HG03159 (cell line): ENCODE results near the gene NME5.
A peak's percentile ranks its signal among the peaks of the same experiment; 100 is the strongest.
"Not testable (repeated sequence)": the region's sequence is repeated elsewhere in the genome, so short reads cannot be mapped to it uniquely, and the experiment has no call there.

ENCODE experiments used
- ATAC-seq: cut with Tn5 transposase; IDR thresholded peaks from one replicate; pipeline ENCODE4 v1.9.1; 2021; ENCODE audit warnings: mild to moderate bottlenecking, moderate library complexity; ENCODE audit not compliant: unreplicated experiment

Gene NME5

DNA sequence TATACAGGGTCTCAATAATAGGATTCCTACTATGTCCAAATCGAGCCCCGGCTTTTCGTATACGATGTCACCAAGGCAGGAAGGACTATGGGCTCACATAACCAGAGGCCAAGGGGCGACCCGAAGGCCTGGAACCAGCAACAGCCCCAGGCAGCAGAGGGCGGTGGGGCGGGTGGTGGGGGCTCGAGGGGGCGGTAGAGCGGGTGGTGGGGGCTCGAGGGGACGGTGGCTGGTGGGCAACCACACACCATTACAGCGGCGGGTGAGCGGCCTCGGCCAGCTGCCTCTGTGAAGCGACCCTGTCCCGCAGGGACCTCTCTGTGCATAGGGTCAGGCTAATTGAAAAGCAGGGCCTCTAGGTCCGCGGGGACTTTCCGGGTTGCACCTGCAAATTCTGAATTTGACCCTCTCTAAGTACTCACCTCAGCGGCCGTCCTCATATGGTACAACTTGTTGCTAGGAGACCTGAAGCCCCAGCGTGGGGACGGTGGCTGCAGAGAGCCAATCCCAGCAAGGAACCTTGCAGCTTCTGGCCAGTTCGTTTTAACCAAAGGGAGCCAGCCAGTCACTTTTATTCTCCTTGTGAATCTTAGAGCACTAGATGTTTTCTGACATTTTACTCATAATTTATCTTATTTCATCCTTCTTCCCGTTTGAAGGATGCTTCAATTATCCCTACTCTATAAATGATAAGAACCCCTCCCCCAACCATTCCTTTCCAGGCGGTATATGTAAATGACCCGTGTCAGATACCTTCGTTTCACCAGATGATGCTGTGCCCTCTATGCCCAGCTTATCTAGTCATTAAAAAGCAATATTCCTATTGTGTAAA lies at the start of gene NME5:
TSS of gene NME5 (minus strand) at position 480 of the 832 bp plus-strand sequence. CDS start 648 bp downstream, outside the sequence.
- ATAC-seq, result peak; percentile 67

DNA sequence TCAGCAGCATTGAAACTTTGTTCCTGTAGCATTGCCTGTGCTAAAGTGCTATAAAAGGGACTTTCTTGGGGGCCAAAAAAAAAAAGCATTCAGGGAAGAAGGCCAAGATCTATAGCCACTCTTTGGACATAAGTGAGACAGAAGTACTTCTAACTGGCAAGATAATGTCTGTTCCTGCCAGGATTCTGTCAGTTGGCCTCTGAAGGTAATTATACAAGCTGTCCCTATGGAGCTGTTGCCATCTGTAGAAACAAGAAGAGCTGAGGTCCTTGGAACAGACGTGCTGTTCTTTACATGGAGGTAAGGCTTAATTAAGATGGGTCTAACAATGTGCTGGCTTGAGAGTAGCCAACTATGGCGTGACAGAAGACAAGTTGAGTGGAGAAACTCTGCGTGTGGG lies 49.4 kb upstream of the NME5 start:
- ATAC-seq, result no peak

DNA sequence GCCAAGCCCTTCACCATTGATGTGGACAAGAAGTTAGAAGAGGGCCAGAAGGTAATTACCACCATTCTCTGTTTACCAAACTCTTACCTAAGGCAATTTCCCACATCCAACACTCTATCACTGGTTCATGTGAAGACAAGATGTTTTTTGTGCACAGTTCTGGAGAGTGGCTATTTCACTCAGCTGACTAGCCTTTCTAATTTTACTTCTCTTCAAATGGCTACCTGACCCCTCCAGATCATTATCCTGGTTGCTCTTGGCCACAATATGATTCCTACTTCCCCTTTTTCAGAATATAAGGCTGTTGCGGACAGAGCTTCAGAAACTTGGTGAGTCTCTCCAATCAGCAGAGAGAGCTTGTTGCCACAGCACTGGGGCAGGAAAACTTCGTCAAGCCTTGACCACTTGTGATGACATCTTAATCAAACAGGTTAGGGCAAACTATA lies 46.8 kb upstream of the NME5 start:
- no peak for ATAC-seq

DNA sequence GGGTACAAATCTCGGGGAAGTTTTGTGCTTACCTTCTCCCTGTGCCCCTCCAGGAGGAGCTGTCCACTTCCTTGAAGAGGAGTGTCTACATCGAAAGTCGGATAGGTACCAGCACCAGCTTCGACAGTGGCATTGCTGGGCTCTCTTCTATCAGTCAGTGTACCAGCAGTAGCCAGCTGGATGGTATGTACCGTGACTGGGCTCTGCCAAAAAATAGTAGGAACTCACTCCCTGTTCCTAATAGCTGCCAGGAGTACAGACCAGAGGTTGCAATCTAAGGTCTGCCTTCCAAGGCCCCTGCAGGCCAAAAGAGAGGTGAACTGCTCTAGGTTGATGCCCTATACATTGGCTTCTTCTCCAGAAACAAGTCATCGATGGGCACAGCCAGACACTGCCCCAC lies 43.6 kb upstream of the NME5 start:
- ATAC-seq, result no peak

GRCh38 chr5:138180841-138181240 lies 41.6 kb upstream of the NME5 start:
- ATAC-seq, result no peak

GRCh38 chr5:138180183-138180782 lies 41.1 kb upstream of the NME5 start:
- no peak for ATAC-seq

DNA sequence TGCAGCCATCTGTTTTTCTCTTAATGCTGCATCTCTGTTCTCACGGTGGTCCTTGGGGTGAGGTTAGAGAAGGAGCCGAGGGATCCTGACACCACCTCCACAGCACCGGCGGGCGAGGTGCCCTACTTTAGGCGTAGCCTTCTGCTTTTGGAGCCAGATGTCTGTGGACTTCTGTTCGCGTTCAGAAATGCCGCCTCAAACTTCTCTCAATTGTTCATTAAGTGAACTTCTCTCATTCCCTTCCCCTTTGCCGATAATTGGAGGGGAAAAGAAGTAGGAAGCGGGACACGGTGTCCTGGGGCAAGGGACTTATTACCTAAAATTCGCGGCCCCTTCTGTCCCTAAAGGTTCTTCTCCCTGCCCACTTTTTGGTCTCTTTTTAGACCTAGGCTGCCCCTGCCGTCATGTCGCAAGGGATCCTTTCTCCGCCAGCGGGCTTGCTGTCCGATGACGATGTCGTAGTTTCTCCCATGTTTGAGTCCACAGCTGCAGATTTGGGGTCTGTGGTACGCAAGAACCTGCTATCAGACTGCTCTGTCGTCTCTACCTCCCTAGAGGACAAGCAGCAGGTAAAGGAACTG lies 40.1 kb upstream of the NME5 start:
- no peak for ATAC-seq

- ATAC-seq, result peak; percentile 83
Observed at GRCh38 chr5:138178516-138179276, 39.5 kb upstream of the NME5 start, which contains the start of the genes BRD8 and KIF20A. BRD8 (minus strand) TSS chr5:138178630; CDS start chr5:138178614, 16 bp downstream. KIF20A (plus strand) TSS chr5:138179112; CDS start chr5:138179681, 569 bp downstream.

GRCh38 chr5:138177941-138178515 lies 38.8 kb upstream of the NME5 start:
- no peak for ATAC-seq

DNA sequence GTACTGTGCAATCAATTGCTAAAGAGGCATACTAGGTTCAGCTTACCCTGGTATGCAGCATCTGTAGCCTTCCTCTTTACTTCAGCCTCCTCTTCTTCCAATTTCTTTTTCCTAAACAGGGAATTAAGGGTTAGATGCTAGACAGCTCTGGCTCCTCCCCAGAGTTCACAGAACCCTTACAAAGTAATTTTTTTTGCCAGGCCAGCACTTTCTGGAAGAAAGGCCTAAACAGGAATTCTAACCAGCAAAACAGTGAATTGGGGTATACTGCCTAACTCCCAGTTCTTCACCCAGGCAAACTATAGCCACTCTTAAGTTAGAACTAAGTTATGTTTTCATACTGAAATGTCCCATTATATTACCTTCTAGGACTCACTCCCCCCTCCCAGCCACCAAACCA lies 31.1 kb upstream of the NME5 start:
- ATAC-seq, result no peak

DNA sequence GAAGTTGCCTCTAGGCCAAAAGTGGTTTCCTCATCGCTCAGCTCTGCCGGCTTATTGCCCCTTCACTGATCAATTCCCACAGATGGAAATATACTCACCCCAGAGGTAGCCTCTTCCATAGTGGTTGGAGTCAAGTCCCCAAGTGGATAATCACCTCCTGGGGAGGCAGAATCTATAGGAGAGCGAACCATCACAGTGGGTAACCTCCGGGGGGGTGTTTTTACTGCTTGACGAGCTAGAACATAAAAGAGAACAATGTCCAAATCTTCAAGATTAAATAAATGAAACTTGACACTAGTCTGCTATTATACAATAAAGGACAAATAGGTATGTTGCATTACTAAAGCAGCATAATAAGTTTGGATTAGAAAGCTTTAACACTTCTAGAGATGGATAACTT lies 29.9 kb upstream of the NME5 start:
- no peak for ATAC-seq

DNA sequence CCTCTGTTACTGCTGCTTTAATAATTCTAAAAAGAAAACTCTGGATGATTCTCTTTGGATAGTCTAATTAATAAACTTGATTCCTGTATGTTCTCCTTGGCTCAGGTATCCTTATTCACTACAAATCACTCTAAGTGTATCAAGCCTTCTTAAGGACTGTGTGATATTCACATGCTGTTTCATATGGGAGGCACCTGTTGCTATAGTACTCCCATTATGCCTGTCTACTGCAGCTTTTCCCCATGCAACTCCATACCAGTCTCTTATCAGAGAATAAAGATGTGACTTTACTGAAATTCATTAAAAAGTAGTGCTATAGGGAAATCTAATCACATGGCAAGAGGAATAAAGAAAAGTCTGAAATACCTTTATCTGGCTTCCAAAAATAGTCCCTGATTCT lies 24.5 kb upstream of the NME5 start:
- no peak for ATAC-seq

DNA sequence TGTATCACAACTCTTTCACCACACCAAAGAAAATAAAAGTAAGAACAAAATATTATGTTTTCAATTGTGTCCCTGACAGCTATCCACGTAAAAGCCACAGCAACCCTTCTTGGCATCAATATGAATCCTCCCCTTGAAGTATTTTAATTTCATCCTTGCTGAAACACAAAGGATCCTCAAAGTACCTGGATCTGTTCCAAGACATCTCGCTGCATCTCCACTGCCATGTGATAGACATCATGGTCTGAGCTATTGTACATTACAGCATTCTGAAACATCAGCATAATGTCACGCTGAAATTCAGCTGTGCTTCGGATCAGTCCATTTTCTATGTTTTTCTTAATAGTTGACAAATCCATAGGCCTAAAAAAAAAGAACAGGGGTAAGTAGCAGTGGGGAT lies 21.5 kb upstream of the NME5 start:
- ATAC-seq, result no peak

DNA sequence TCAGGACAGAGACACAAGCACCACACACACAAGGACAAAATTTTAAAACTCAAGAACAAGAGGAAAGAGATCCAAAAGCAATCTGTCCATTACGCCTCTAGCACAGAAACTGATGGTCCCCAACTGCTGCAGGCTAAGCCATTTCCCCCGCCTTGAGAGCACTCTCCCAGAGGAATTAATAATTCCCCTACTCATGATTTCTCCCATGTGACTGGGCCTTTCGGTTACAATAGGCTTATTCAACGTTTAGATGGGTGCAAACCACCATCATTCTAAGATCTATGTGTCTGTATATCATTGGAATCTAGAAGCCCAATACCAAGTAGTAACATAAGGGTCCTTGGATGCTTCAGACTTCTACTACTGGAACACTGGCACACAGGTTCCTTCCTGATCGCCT lies 20.4 kb upstream of the NME5 start:
- ATAC-seq, result no peak

DNA sequence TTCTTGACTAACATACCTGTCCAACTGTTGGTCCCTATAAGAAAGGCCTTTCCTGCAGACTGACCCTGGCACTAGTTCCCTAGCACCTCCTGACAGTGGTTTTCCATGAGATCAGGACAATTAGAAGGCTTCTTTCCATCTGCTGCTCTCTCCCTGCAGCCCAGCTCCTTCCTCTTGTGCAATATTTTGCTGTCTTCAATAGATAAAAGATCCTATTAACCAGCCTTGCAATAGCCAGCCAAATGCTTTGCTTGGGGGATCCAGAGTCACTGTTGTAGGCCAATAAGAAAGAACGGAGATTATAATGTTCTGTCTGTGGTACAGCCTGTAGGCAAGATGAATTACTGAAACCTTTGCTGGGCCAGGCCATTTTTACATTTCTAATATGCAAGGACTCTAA lies 18.4 kb upstream of the NME5 start:
- no peak for ATAC-seq

DNA sequence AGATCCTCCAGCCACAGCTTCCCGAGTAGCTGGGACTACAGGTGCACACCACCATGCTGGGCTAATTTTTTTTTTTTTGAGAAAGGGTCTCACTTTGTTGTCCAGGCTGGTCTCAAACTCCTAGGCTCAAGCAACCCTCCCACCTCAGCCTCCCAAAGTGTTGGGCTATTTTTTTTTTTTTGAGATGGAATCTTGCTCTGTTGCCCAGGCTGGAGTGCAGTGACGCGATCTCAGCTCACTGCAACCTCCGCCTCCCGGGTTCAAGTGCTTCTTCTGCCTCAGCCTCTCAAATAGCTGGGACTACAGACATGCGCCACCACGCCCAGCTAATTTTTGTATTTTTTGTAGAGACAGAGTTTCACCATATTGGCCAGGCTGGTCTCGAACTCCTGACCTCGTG lies 16.7 kb upstream of the NME5 start:
- ATAC-seq, result not testable (repeated sequence)

DNA sequence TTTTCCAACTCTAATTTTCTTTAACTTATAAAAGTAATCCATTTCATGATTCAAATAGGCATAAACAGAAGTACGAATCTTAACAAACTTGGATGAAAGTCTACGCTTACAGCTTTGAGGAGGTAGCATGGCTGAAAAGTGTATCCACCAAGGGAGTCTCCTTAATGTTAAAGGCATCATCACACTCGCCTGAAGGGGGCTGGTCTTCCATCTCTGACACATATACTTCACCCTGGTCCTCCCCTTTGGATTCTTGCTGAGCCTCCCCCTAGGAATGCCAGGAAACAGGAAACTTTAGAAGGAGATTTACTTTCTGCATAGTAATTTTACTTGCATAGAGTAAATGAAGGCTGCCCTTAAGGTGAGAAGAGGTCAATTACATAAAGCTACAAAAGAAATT lies 10.3 kb upstream of the NME5 start:
- ATAC-seq, result no peak

DNA sequence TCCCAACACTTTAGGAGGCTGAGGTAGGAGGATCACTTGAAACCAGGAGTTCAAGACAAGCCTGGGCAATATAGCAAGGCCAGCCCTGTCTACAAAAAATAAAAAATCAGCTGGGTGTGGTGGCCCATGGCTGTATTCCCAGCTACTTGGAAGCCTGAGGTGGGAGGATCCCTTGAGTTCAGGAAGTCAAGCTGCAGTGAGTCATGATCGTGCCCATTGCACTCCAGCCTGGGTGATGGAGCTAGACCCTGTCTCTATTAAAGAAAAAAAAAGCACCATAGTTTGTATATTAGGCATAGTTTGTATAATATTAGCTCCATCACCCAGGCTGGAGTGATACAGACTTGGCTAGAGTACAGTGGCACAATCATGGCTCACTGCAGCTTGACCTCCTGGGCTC lies 9.6 kb upstream of the NME5 start:
- ATAC-seq, result no peak

- not testable (repeated sequence) for ATAC-seq
Observed at GRCh38 chr5:138143578-138143977, 4.3 kb upstream of the NME5 start.

DNA sequence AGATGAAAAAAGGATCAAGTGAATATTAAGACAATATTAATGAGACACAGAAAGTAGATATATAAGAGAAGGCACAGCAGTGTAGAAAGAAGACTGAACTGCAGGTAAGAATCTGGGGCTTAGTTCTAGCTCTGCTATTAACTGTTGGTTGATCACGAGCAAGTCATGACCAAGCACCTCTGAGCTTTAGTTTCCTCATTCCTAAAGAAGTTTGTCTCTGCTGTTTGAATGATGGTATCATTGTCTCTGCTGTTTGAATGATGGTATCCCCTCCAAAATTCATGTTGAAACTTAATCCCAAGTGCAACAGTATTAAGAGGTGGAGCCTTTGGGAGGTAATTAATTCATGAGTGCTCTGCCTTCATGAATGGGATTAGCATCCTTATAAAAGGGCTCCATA lies 2.5 kb upstream of the NME5 start:
- no peak for ATAC-seq

DNA sequence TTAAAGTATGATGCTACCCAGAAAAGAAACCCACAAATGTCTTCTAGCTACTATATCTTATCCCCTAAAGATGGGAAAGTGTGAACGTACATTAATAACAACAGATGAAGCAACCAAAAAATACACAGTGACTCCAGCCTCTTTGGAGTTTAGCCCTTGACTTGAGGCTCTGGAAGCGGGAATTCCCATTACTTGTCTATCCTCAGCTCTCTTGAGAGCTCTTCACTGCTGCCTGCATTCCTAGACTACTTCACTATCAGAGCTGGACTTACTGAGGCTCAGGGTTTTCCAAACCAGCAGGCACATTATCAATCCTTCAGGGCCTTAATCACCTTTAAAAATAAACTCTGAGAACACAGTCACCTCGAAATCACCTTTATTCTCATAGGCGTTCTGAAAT lies 1.0 kb upstream of the NME5 start:
- ATAC-seq, result no peak
